HepG2 (cell line): ENCODE results near the gene TNNI2. TPM values are rescaled to one million over a fixed set of nuclear protein-coding genes. Genes with fewer than 3 reads are reported as not detected.

ENCODE experiments used
- ATAC-seq: fragments of 200-7000 bp; cut with Tn5 transposase; 3 replicates; pipeline ENCODE4 v1.9.1; 2020; ENCODE audit warnings: mild to moderate bottlenecking, moderate library complexity
- BruUV-seq: library from RNA; stranded (reverse); fragments of 400-500 nt; replicated peaks from 2 replicates; lab custom pipeline; 2021; lab: Mats Ljungman, UMichigan
- CTCF ChIA-PET: fragments of 300-600 bp; formaldehyde crosslinking; extraction: SDS; loops from one replicate; lab custom pipeline; 2021; ENCODE audit warnings: low total read pairs, inconsistent platforms, low intra/inter-chr PET ratio; lab: Yijun Ruan, JAX
- POLR2A ChIA-PET: fragments of 350-600 bp; sonication (Branson Sonifier 250); formaldehyde crosslinking; loops from one replicate; lab custom pipeline; 2020; ENCODE audit warnings: antibody characterized with exemption, inconsistent platforms; lab: Yijun Ruan, JAX
- DNase-seq: peaks from one replicate; pipeline ENCODE4 v3.0.0-alpha.2; 2015; ENCODE audit warnings: low spot score
- FAIRE-seq: peaks from 3 replicates; lab custom pipeline; 2011; peaks lifted over from hg19 to GRCh38; lab: Jason Lieb, UNC
- H2AFZ ChIP-seq: one replicate; pipeline ENCODE4 v1.6.1; 2011; ENCODE audit warnings: low read length, inconsistent platforms
- H3K27ac ChIP-seq: fragments of 300-600 bp; 3 replicates; pipeline ENCODE4 v1.8.0; 2011; ENCODE audit warnings: mixed run types, mild to moderate bottlenecking, mixed read lengths, low read length, inconsistent platforms; ENCODE audit not compliant: insufficient read depth; ENCODE audit errors: extremely low read length
- H3K27me3 ChIP-seq, 2 experiments: fragments of 200-600 bp in 1 of 2; 2 replicates in 1 of 2; 3 replicates in 1 of 2; pipeline versions ENCODE4 v1.6.0 to v1.8.0; 2011; ENCODE audit warnings: low read length in 2 of 2, mild to moderate bottlenecking in 2 of 2, moderate library complexity in 2 of 2, inconsistent platforms in 1 of 2; ENCODE audit not compliant: insufficient read depth in 2 of 2, control insufficient read depth in 1 of 2
- H3K36me3 ChIP-seq, 2 experiments: fragments of 200-600 bp in 1 of 2; replicated peaks in 1 of 2; 2 replicates in 1 of 2; 3 replicates in 1 of 2; pipeline versions ENCODE4 v1.5.1 to v1.8.0; 2011; ENCODE audit warnings: low read length in 2 of 2, inconsistent platforms in 1 of 2; ENCODE audit not compliant: insufficient read depth in 2 of 2, control insufficient read depth in 1 of 2
- H3K4me1 ChIP-seq: 2 replicates; pipeline ENCODE4 v1.5.1; 2012; ENCODE audit warnings: low read length, inconsistent platforms; ENCODE audit not compliant: insufficient read depth
- H3K4me2 ChIP-seq: 2 replicates; pipeline ENCODE4 v1.6.0; 2011; ENCODE audit warnings: low read depth, low read length, inconsistent platforms
- H3K4me3 ChIP-seq, 3 experiments: fragments of 200-600 bp in 1 of 3; sonication (generic), shearing (Covaris generic) in 1 of 3; replicated peaks in 1 of 3; 2 replicates each; pipeline ENCODE4 v1.5.1; 2011 to 2016; ENCODE audit warnings: low read length in 3 of 3, inconsistent platforms in 2 of 3, low read depth in 2 of 3, mild to moderate bottlenecking in 2 of 3, control low read depth in 1 of 3, mixed read lengths in 1 of 3; ENCODE audit not compliant: insufficient read depth in 1 of 3
- H3K79me2 ChIP-seq: one replicate; pipeline ENCODE4 v1.6.1; 2011; ENCODE audit warnings: low read length, inconsistent platforms; ENCODE audit not compliant: insufficient read depth
- H3K9ac ChIP-seq: 2 replicates; pipeline ENCODE4 v1.6.0; 2011; ENCODE audit warnings: mild to moderate bottlenecking, low read depth, low read length, inconsistent platforms; ENCODE audit not compliant: insufficient read depth
- H3K9me3 ChIP-seq: 2 replicates; pipeline ENCODE4 v1.5.1; 2012; ENCODE audit warnings: mild to moderate bottlenecking, low read length
- H4K20me1 ChIP-seq: 2 replicates; pipeline ENCODE4 v1.6.0; 2011; ENCODE audit warnings: inconsistent platforms, mild to moderate bottlenecking, low read length, moderate library complexity; ENCODE audit not compliant: insufficient read depth
- ARID4A ChIP-seq: sonication (generic); formaldehyde crosslinking; IDR thresholded peaks from 2 replicates; pipeline ENCODE4 v1.5.0; 2020; ENCODE audit warnings: mild to moderate bottlenecking, missing genetic modification reagents, borderline replicate concordance
- GLI4 ChIP-seq: sonication (generic); formaldehyde crosslinking; IDR thresholded peaks from 2 replicates; pipeline ENCODE4 v1.5.1; 2020; ENCODE audit warnings: missing genetic modification reagents, mild to moderate bottlenecking, moderate library complexity, borderline replicate concordance
- MTF2 ChIP-seq: sonication (generic); formaldehyde crosslinking; IDR thresholded peaks from 2 replicates; pipeline ENCODE4 v1.5.0; 2020; ENCODE audit warnings: missing genetic modification reagents, borderline replicate concordance
- TAF1 ChIP-seq: sonication (generic); formaldehyde crosslinking; IDR thresholded peaks from 2 replicates; pipeline ENCODE4 v1.4.0; 2020; ENCODE audit warnings: missing genetic modification reagents
- TFE3 ChIP-seq: IDR thresholded peaks from 2 replicates; pipeline ENCODE4 v1.6.1; 2016
- ZNF761 ChIP-seq: sonication (generic); formaldehyde crosslinking; conservative IDR thresholded peaks from 2 replicates; pipeline ENCODE4 v1.4.0; 2020; ENCODE audit warnings: mild to moderate bottlenecking, missing genetic modification reagents
- WGBS: methylation state at CpG from one replicate; pipeline ENCODE4 v1.1.6; 2017; ENCODE audit warnings: low lambda C conversion rate; 5-methylcytosine and 5-hydroxymethylcytosine counted together
- in situ Hi-C: cut with HindIII; loops from 2 replicates; pipeline ENCODE4 v1.10.0; 2017; ENCODE audit warnings: low pct_unique_long_range_greater_than_20kb; ENCODE audit not compliant: extremely low pct_ligation_motif_present
- intact Hi-C: fragments of 100-400 bp; cut with micrococcal nuclease; formaldehyde crosslinking; loops from one replicate; pipeline ENCODE4 v1.10.0; 2022; ENCODE audit not compliant: unreplicated experiment
- polyA plus RNA-seq, 8 experiments: library from polyadenylated mRNA; depleted of rRNA in 3 of 8; stranded (reverse) in 7 of 8; unstranded in 1 of 8; fragments of >200 nt; fragmentation: Illumina TruSeq in 4 of 8; extraction: Trizol in 4 of 8; gene quantifications; 2 replicates each; pipeline versions ENCODE4 v1.2.1 to v1.2.3, GENCODE V29; 2011 to 2016; ENCODE audit warnings: low read depth in 4 of 8, missing spikeins in 1 of 8, mixed read lengths in 1 of 8; ENCODE audit not compliant: insufficient read depth in 1 of 8
- total RNA-seq, 5 experiments: library from RNA; depleted of rRNA; stranded (reverse); fragments of >200 nt; fragmentation: Illumina TruSeq; extraction: Trizol; gene quantifications; 2 replicates each; pipeline ENCODE4 v1.2.3, GENCODE V29; 2016; ENCODE audit warnings: low read depth in 1 of 5

The TNNI2 gene
- total and polyA plus RNA-seq, 2 of the 13 experiments (the other 11 are each of a cell fraction or from before 2014, with no cell fraction given), result 7.2 to 12.0 TPM

- in situ Hi-C loops, result no loop called here
- H2AFZ ChIP-seq, result no peak overlapping the region
- H3K4me1 ChIP-seq, result peaks cover 50% of the 10 kb centered on the region
- H3K27me3 ChIP-seq, result peaks cover 2 to 9% of the 10 kb centered on the region in 2 experiments; a peak in 3 of 5 replicates
- no peaks in the 10 kb centered on the region for H3K36me3 ChIP-seq
- ChIA-PET CTCF (interaction anchor here (0.9 to 4.0 kb wide), 6 partner anchors 118 to 332 kb away, joined by 3 to 56 read pairs (median 10); no protein-coding TSS in a partner anchor), POLR2A (interaction anchor here (0.9 to 1.7 kb wide), 6 partner anchors 9 to 325 kb away, joined by 3 to 9 read pairs (median 6); no protein-coding TSS in a partner anchor)
- FAIRE-seq (no peak), DNase-seq (no peak), ATAC-seq (no peak; the same call in 2 of the 3 replicates)
- intact Hi-C loops, result no loop called here
- no peaks in the 10 kb centered on the region for H3K79me2 ChIP-seq
- H4K20me1 ChIP-seq, result no peaks in the 10 kb centered on the region
- H3K4me2 ChIP-seq, result no peak overlapping the region
- TF ChIP-seq MTF2 (CRISPR knock-in tag), result 0 out of 2 replicates have a peak, but pooled peaks have one; percentile 73
- TF ChIP-seq ZNF761 (CRISPR knock-in tag), result no peak
- TF ChIP-seq GLI4 (CRISPR knock-in tag), result 0 out of 2 replicates have a peak, but pooled peaks have one; percentile 10
- TF ChIP-seq TAF1 (CRISPR knock-in tag), result no peak
- 0 out of 2 replicates have a peak, but pooled peaks have one; percentile 36 for TF ChIP-seq ARID4A
- TF ChIP-seq TFE3, result no peak
- WGBS, result 69% methylated on average over 20 of the region's 23 CpGs
- H3K9me3 ChIP-seq, result no peaks in the 10 kb centered on the region
- H3K4me3 ChIP-seq, result no peak overlapping the region
- H3K27ac ChIP-seq, result no peak overlapping the region
- BruUV-seq, result no TSS peak
- no peak overlapping the region for H3K9ac ChIP-seq
Observed at GRCh38 chr11:1824221-1825038, 14.4 kb upstream of the TNNI2 start.
